Measurements from ENCODE around the gene MINAR1.

The MINAR1 gene

GRCh38 chr15:79433276-79433990, 1.3 kb downstream of the MINAR1 start:
- DNase-seq: no peak

GRCh38 chr15:79434361-79434760, 2.2 kb downstream of the MINAR1 start:
- DNase-seq: no peak

- no peak for DNase-seq
These were observed 4.1 kb downstream of the MINAR1 start for GRCh38 chr15:79436037-79436780.

GRCh38 chr15:79437275-79438000, 5.3 kb downstream of the MINAR1 start:
- no peak for DNase-seq

GRCh38 chr15:79439236-79439635, 7.1 kb downstream of the MINAR1 start:
- no peak for DNase-seq

GRCh38 chr15:79440355-79440908, 8.3 kb downstream of the MINAR1 start:
- DNase-seq: no peak

- no peak for DNase-seq
These were observed 10.8 kb downstream of the MINAR1 start for GRCh38 chr15:79442911-79443310.

GRCh38 chr15:79447060-79447459, 14.9 kb downstream of the MINAR1 start:
- no peak for DNase-seq

GRCh38 chr15:79450648-79451047, 18.5 kb downstream of the MINAR1 start:
- no peak for DNase-seq

GRCh38 chr15:79451361-79451999, 19.3 kb downstream of the MINAR1 start:
- DNase-seq: no peak

- no peak for DNase-seq
These were observed 20.3 kb downstream of the MINAR1 start for GRCh38 chr15:79452244-79453051.

- no peak for DNase-seq
These were observed 21.3 kb downstream of the MINAR1 start for GRCh38 chr15:79453446-79453845.

GRCh38 chr15:79454063-79454462, 21.9 kb downstream of the MINAR1 start:
- DNase-seq: no peak

- DNase-seq: no peak
These were observed 23.2 kb downstream of the MINAR1 start for GRCh38 chr15:79455361-79455760.

- no peak for DNase-seq
These were observed 23.8 kb downstream of the MINAR1 start for GRCh38 chr15:79455943-79456342.

- no peak for DNase-seq
These were observed 26.4 kb downstream of the MINAR1 start for GRCh38 chr15:79458491-79458890.

GRCh38 chr15:79459666-79460065, 27.5 kb downstream of the MINAR1 start:
- no peak for DNase-seq

- DNase-seq: no peak
These were observed 31.1 kb downstream of the MINAR1 start for GRCh38 chr15:79463043-79463780.

- no peak for DNase-seq
These were observed 31.7 kb downstream of the MINAR1 start for GRCh38 chr15:79463781-79464270.

- no peak for DNase-seq
These were observed 34.4 kb downstream of the MINAR1 start for GRCh38 chr15:79466488-79466887.
